ENCODE data around the gene ELMO1. TPM values are rescaled to one million over a fixed set of nuclear protein-coding genes. Genes with fewer than 3 reads are reported as not detected.

Gene ELMO1
- total RNA-seq, 1 experiment from 2014 or later, result 7.8 TPM

DNA sequence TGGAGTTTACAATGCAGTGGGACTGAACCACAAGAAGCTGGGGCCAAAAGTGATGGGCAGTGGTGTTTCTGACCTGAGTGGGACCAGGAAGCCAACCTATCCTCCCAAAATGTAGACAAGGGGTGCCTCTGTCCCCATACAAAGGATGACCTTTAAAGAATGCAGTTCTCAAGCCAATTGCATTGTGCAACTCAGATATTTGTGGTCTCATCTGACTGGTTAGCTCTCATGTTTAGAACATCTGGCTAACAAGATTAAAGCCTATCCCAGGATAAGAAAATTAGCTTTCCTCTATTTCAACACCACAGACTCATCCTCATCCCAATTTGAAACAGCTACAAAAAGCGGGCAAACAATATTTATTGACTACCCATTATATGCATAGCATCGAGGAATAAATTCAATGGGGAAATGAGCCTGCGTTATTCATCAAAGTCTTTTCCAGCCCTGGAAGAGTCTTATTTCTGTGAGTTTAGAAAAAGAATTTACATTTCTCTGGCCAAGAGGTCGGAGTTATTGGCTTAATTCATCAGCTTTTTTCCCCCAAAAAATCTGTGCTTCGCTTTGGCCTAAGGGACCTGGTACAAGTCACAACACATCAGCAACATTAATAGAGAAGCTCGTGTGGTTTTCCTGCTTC is 26.7 kb downstream of the ELMO1 start:
- Mint-ChIP-seq H3K27me3 (ENCODE audit: low read depth) (no peaks in the 10 kb centered on the region), H3K4me1 (peaks cover 4% of the 10 kb centered on the region in 2 experiments; a peak in 2 of 4 replicates), H3K4me3 (no peak overlapping the region), H3K9me3 (no peaks in the 10 kb centered on the region), H3K27ac (no peak overlapping the region), H3K36me3 (ENCODE audit: insufficient read depth in 1 of 3, low read depth in 3 of 3) (no peaks in the 10 kb centered on the region)
- Histone ChIP-seq H4K20me1 (ENCODE audit: control insufficient read depth, insufficient read depth, insufficient read length) (no peaks in the 10 kb centered on the region), H3K9me3 (ENCODE audit: control insufficient read depth, low read depth, low read length) (no peaks in the 10 kb centered on the region), H3K56ac (ENCODE audit: insufficient read length, low read depth, low read length) (no peak overlapping the region), H3K4me1 (ENCODE audit: insufficient read depth, low read length) (no peaks in the 10 kb centered on the region), H2BK12ac (ENCODE audit: insufficient read length, low read depth, low read length) (no peak overlapping the region), H3K23ac (ENCODE audit: insufficient read length, low read depth, low read length) (no peak overlapping the region), H3K18ac (ENCODE audit: insufficient read length, low read depth, low read length) (no peak overlapping the region), H4K8ac (replicated peaks; ENCODE audit: insufficient read length, low read depth, low read length) (no peak overlapping the region), H4K91ac (ENCODE audit: insufficient read length, low read depth, low read length) (no peak overlapping the region), H3K27ac (ENCODE audit: insufficient read length, low read depth, low read length) (no peak overlapping the region), H4K5ac (ENCODE audit: insufficient read length, low read depth, low read length) (no peak overlapping the region), H3K79me1 (ENCODE audit: insufficient read depth, low read depth, low read length, poor library complexity, severe bottlenecking) (no peaks in the 10 kb centered on the region), H3K23me2 (ENCODE audit: insufficient read length, low read depth, low read length, poor library complexity, severe bottlenecking) (no peaks in the 10 kb centered on the region), H2BK20ac (ENCODE audit: low read depth, low read length, poor library complexity, severe bottlenecking) (no peak overlapping the region), H3K79me2 (ENCODE audit: insufficient read depth, low read length) (no peaks in the 10 kb centered on the region; the same call in 1 of the 2 replicates), H2AFZ (ENCODE audit: low read length) (no peak overlapping the region), H3K14ac (ENCODE audit: insufficient read depth, low read length) (no peak overlapping the region), H3K4ac (ENCODE audit: low read depth, low read length) (no peak overlapping the region), H2BK120ac (ENCODE audit: low read depth, low read length, poor library complexity, severe bottlenecking) (no peak overlapping the region), H2BK15ac (ENCODE audit: low read depth, low read length) (no peak overlapping the region), H3K4me2 (ENCODE audit: insufficient read depth, insufficient read length, low read length) (no peak overlapping the region), H2BK5ac (ENCODE audit: insufficient read length, low read length) (no peak overlapping the region), H3T11ph (ENCODE audit: low read length) (no peak overlapping the region), H2AK5ac (ENCODE audit: insufficient read length, low read length) (no peak overlapping the region), H3K27me3 (ENCODE audit: insufficient read depth, low read length) (no peaks in the 10 kb centered on the region), H3K9ac (ENCODE audit: extremely low read depth, insufficient read length, low read length) (no peak overlapping the region)
- DNase-seq, result no peak
- no CpG with 5 or more reads among the region's 6 CpGs for WGBS (ENCODE audit: extremely low coverage, insufficient read length, low lambda C conversion rate)
- no peak for TF ChIP-seq CTCF (conservative IDR thresholded peaks at IDR 0.05)
